Measurements from ENCODE around the gene TBC1D9.

Gene TBC1D9

DNA sequence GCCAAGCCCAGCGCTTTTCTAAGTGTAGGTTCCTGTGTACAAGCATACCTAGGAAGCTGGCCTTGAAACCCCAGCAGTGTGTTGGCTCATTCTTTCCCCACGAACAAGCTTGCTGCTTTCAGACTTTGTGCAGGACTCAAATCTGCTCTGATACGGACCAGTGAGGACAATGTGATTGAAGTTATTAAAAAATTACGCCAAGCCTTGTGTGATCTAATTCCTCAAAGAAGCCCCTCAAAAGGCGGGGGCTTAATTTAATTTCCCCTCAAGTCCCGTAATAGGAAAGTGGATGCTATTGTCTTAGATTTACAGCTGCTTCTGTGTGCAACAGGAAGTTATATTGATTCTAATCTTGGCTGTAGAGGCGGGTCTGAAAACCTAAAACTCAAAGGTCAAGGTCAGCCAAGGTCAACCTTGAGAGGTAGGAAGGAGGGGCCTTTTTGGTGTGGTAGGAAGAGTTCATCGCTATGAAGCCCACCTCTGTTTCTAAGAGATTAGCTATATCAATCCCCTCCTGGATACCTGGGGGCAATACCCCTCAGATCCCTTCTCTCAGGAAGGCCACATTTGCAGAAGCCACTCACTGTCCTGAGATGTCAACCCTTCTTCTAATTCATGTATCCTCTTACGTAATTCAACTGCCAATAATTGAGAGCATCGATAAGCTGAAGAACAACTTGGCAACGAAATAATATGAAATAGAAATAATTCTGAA is 45.1 kb downstream of the TBC1D9 start:
- no peak overlapping the region for H3K27ac ChIP-seq
- ChIA-PET POLR2A (ENCODE audit: low non-redundant PET) (no interaction called here), CTCF (no interaction called here)
- no peak for DNase-seq (ENCODE audit: low spot score)
- TF ChIP-seq, protein P1, sequence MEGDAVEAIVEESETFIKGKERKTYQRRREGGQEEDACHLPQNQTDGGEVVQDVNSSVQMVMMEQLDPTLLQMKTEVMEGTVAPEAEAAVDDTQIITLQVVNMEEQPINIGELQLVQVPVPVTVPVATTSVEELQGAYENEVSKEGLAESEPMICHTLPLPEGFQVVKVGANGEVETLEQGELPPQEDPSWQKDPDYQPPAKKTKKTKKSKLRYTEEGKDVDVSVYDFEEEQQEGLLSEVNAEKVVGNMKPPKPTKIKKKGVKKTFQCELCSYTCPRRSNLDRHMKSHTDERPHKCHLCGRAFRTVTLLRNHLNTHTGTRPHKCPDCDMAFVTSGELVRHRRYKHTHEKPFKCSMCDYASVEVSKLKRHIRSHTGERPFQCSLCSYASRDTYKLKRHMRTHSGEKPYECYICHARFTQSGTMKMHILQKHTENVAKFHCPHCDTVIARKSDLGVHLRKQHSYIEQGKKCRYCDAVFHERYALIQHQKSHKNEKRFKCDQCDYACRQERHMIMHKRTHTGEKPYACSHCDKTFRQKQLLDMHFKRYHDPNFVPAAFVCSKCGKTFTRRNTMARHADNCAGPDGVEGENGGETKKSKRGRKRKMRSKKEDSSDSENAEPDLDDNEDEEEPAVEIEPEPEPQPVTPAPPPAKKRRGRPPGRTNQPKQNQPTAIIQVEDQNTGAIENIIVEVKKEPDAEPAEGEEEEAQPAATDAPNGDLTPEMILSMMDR (conservative IDR thresholded peaks at IDR 0.05; ENCODE audit: low read depth), result no peak

DNA sequence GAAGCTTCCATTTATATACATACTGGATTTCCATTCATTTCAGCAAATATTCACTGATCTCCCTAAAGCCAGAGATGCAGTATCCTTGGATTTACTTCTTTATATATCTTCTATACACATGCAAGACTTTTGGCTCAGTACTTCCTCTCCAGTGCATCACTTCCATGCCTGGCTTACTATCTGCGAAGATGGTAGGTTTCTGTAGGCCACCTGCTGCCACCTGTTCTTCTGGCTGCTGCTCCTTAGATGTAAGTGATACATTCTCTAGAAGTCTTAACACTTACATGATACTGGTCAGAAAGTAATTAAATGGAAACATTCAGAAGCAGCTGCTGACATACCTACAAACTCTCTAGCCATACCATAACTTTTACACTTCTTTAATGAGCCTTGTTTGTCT is 48.9 kb downstream of the TBC1D9 start:
- H3K27ac ChIP-seq, result no peak overlapping the region
- CTCF ChIA-PET, result no interaction called here
- DNase-seq (ENCODE audit: low spot score), result no peak
- POLR2A ChIA-PET (ENCODE audit: low non-redundant PET), result no interaction called here
- TF ChIP-seq, protein P1 (conservative IDR thresholded peaks at IDR 0.05; ENCODE audit: low read depth), result no peak

DNA sequence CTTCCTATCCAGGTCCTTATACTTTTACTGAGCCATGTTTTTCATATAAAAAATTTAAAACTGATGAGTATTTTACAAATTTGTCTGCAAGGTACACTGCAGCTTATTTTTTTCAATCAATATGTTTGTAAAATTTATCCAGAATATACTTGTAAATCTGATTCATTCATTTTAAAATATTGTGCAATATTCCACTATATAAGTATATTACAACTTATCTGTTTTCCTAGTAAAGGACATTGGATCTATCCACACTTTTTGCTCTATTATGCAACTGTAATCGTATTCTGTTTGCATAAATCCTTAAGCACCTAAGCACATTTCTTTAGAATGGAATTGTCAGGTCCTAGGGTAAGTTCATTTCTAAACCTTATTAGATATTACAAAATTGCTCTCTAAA is 49.5 kb downstream of the TBC1D9 start:
- no peak for DNase-seq (ENCODE audit: low spot score)
- H3K27ac ChIP-seq, result no peak overlapping the region
- TF ChIP-seq, protein P1 (conservative IDR thresholded peaks at IDR 0.05; ENCODE audit: low read depth), result no peak
- POLR2A ChIA-PET (ENCODE audit: low non-redundant PET), result no interaction called here
- CTCF ChIA-PET, result no interaction called here

DNA sequence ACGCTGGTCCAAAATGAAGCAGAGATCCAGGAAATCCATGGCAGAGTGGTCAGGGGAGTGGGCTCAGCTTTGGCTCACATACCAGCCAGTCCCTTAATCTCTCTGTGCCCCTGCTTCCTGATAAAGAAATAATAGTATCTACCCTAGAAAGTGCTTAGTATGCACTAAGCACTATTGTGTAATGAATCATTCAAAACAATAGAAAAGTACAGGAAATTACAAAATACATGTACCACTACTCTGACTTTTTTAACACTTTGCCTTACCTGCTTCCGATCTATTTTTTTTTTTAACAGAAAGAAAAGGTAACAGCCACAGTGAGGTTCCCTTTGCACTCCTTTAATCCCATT is 49.9 kb downstream of the TBC1D9 start:
- H3K27ac ChIP-seq, result no peak overlapping the region
- TF ChIP-seq, protein P1 (conservative IDR thresholded peaks at IDR 0.05; ENCODE audit: low read depth), result no peak
- no peak for DNase-seq (ENCODE audit: low spot score)
- ChIA-PET CTCF (no interaction called here), POLR2A (ENCODE audit: low non-redundant PET) (no interaction called here)

DNA sequence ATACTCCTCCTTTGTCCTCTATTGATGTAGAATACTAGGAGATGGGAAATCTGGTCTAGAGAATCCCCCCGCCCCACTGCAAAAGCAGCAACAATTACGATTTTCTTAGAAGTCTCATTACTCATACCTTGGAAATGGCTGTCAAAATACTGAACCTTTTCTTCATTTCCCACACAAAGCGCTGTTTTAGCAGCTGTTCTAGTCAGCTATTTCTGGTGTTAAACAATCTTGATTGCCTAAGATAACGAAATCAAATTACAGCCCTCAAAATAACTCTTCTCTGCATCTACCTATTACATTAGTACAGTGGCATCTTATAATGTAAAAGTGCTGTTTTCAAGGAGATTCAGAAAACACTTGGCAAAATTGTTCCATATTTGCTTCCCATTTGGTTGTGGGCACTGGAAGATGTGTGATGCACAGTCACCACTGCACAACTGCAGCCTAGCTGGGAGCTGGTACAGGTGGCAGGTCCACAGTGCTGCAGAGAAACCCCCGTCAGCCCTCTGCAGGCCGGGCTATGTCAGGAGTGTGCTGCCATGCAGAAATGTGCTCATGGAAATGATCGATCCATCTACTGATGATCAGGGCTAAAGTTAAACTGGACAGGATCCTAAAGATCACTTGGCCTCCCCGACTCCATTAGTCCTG is 50.4 kb downstream of the TBC1D9 start:
- DNase-seq (ENCODE audit: low spot score), result no peak
- ChIA-PET POLR2A (ENCODE audit: low non-redundant PET) (no interaction called here), CTCF (no interaction called here)
- no peak overlapping the region for H3K27ac ChIP-seq
- TF ChIP-seq, protein P1 (conservative IDR thresholded peaks at IDR 0.05; ENCODE audit: low read depth), result no peak

DNA sequence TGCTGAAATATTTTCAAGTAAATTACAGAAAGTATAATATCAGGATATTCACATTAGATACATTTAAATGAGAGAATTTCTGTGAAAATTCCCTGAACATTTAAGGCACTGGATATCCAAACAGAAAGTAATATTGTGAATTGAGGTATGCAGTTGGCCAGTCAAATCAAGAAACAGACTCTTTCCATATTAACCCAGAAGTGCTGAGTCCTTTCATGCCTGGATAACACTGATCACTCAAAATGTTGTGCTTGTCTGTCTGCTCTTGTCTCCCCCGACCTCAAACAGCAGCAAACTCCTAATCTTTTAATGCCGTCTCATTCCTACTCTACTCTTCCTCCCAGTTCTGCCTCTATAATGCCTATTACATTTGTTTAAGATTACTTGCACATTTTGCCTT is 51.2 kb downstream of the TBC1D9 start:
- CTCF ChIA-PET, result no interaction called here

More for the DNA sequence above, 51.2 kb downstream of the TBC1D9 start:
- TF ChIP-seq, protein P1 (conservative IDR thresholded peaks at IDR 0.05; ENCODE audit: low read depth), result no peak
- no peak for DNase-seq (ENCODE audit: low spot score)
- no peak overlapping the region for H3K27ac ChIP-seq
- POLR2A ChIA-PET (ENCODE audit: low non-redundant PET), result no interaction called here
